ENCODE results near the gene PCOLCE2.

DNA sequence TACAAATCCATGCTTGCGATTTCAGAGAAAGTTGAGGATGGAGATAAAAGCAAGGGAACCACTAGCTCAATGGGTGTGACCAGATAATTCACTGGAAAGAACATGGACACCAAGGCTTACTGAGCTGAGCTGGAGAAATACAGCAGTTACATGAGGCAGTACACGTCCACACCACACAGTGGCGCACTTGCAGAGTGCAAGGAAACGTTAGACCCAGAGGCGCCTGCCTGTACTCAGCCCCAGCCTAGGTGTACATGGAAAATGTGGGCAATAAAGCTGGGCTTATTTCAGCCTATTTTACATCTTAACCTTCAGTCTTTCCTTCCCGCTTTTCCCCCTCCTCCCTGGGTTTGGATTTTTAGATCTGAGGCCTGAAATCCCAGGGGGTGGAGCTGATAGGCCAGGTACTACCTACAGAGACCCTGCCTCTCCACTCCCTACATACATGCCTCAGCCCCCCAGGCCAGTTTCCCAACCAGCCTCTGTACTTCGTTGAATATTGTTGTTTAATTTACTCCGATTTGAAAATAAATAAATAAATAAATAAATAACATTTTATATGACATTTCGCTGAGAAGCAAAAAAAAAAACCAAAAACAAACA lies 60.1 kb downstream of the PCOLCE2 start:
- TF ChIP-seq, protein P1, sequence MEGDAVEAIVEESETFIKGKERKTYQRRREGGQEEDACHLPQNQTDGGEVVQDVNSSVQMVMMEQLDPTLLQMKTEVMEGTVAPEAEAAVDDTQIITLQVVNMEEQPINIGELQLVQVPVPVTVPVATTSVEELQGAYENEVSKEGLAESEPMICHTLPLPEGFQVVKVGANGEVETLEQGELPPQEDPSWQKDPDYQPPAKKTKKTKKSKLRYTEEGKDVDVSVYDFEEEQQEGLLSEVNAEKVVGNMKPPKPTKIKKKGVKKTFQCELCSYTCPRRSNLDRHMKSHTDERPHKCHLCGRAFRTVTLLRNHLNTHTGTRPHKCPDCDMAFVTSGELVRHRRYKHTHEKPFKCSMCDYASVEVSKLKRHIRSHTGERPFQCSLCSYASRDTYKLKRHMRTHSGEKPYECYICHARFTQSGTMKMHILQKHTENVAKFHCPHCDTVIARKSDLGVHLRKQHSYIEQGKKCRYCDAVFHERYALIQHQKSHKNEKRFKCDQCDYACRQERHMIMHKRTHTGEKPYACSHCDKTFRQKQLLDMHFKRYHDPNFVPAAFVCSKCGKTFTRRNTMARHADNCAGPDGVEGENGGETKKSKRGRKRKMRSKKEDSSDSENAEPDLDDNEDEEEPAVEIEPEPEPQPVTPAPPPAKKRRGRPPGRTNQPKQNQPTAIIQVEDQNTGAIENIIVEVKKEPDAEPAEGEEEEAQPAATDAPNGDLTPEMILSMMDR (IDR thresholded peaks at IDR 0.05) = peak; percentile 53 to 67 (median 62)
- no peak for TF ChIP-seq POLR2A (IDR thresholded peaks at IDR 0.05)

Measured in uterus (tissue), 2 donors.